ENCODE results near the gene NECAB3. TPM values are rescaled to one million over a fixed set of nuclear protein-coding genes. Genes with fewer than 3 reads are reported as not detected.
"Not testable (repeated sequence)": the region's sequence is repeated elsewhere in the genome, so short reads cannot be mapped to it uniquely, and the experiment has no call there.

Gene NECAB3
- total and polyA plus RNA-seq, 2 of the 13 experiments (the other 11 are each of a cell fraction or from before 2014, with no cell fraction given): 61.5 to 65.5 TPM

- H3K27ac ChIP-seq (ENCODE audit: extremely low read length, insufficient read depth, low read length); H3K27me3 ChIP-seq (ENCODE audit: control insufficient read depth in 1 of 2, insufficient read depth in 2 of 2, low read length in 2 of 2); CTCF ChIA-PET (ENCODE audit: low intra/inter-chr PET ratio, low total read pairs); H3K9me3 ChIP-seq (ENCODE audit: low read length); H3K79me2 ChIP-seq (ENCODE audit: insufficient read depth, low read length); intact Hi-C loops (cut with micrococcal nuclease; ENCODE audit: unreplicated experiment); H4K20me1 ChIP-seq (ENCODE audit: insufficient read depth, low read length); H3K4me2 ChIP-seq (ENCODE audit: low read depth, low read length); H3K4me1 ChIP-seq (ENCODE audit: insufficient read depth, low read length); H3K9ac ChIP-seq (ENCODE audit: insufficient read depth, low read depth, low read length); H3K4me3 ChIP-seq (replicated peaks in 1 of 3; ENCODE audit: insufficient read depth in 1 of 3, low read depth in 2 of 3, low read length in 3 of 3); H2AFZ ChIP-seq (ENCODE audit: low read length); DNase-seq (ENCODE audit: low spot score); FAIRE-seq; BruUV-seq (replicated peaks); ATAC-seq: not testable (repeated sequence)
- POLR2A ChIA-PET: interaction anchor here (2.2 kb wide), 1 partner anchor 157 kb away, joined by 8 read pairs; the partner anchor contains the start of gene CBFA2T2
- TF ChIP-seq, protein P1, sequence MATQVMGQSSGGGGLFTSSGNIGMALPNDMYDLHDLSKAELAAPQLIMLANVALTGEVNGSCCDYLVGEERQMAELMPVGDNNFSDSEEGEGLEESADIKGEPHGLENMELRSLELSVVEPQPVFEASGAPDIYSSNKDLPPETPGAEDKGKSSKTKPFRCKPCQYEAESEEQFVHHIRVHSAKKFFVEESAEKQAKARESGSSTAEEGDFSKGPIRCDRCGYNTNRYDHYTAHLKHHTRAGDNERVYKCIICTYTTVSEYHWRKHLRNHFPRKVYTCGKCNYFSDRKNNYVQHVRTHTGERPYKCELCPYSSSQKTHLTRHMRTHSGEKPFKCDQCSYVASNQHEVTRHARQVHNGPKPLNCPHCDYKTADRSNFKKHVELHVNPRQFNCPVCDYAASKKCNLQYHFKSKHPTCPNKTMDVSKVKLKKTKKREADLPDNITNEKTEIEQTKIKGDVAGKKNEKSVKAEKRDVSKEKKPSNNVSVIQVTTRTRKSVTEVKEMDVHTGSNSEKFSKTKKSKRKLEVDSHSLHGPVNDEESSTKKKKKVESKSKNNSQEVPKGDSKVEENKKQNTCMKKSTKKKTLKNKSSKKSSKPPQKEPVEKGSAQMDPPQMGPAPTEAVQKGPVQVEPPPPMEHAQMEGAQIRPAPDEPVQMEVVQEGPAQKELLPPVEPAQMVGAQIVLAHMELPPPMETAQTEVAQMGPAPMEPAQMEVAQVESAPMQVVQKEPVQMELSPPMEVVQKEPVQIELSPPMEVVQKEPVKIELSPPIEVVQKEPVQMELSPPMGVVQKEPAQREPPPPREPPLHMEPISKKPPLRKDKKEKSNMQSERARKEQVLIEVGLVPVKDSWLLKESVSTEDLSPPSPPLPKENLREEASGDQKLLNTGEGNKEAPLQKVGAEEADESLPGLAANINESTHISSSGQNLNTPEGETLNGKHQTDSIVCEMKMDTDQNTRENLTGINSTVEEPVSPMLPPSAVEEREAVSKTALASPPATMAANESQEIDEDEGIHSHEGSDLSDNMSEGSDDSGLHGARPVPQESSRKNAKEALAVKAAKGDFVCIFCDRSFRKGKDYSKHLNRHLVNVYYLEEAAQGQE (IDR thresholded peaks at IDR 0.05; ENCODE audit: borderline replicate concordance in 1 of 2, low read depth in 1 of 2, low read length in 2 of 2): peak; percentile 42 to 90
- TF ChIP-seq RBM22 (optimal IDR thresholded peaks at IDR 0.05; ENCODE audit: low read length): peak; percentile 48
- TF ChIP-seq, protein P2, sequence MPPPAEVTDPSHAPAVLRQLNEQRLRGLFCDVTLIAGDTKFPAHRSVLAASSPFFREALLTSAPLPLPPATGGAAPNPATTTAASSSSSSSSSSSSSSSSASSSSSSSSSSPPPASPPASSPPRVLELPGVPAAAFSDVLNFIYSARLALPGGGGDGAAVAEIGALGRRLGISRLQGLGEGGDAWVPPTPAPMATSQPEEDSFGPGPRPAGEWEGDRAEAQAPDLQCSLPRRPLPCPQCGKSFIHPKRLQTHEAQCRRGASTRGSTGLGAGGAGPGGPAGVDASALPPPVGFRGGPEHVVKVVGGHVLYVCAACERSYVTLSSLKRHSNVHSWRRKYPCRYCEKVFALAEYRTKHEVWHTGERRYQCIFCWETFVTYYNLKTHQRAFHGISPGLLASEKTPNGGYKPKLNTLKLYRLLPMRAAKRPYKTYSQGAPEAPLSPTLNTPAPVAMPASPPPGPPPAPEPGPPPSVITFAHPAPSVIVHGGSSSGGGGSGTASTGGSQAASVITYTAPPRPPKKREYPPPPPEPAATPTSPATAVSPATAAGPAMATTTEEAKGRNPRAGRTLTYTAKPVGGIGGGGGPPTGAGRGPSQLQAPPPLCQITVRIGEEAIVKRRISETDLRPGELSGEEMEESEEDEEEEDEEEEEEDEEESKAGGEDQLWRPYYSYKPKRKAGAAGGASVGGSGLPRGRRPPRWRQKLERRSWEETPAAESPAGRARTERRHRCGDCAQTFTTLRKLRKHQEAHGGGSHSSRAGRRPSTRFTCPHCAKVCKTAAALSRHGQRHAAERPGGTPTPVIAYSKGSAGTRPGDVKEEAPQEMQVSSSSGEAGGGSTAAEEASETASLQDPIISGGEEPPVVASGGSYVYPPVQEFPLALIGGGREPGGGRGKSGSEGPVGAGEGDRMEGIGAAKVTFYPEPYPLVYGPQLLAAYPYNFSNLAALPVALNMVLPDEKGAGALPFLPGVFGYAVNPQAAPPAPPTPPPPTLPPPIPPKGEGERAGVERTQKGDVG (CRISPR knock-in tag; IDR thresholded peaks at IDR 0.05; ENCODE audit: borderline replicate concordance): 0 out of 2 replicates have a peak, but pooled peaks have one; percentile 42
- peak; percentile 67; the same call in 1 of the 2 replicates for TF ChIP-seq MIER2 (CRISPR knock-in tag; IDR thresholded peaks at IDR 0.05)
- WGBS (ENCODE audit: low lambda C conversion rate): 97% methylated on average over 14 of the region's 14 CpGs
- H3K36me3 ChIP-seq (replicated peaks in 1 of 2; ENCODE audit: control insufficient read depth in 1 of 2, insufficient read depth in 2 of 2, low read length in 2 of 2): peaks cover 20 to 31% of the 10 kb centered on the region in 2 experiments
- in situ Hi-C loops (cut with HindIII; ENCODE audit: extremely low pct_ligation_motif_present, low pct_unique_long_range_greater_than_20kb): loop anchor here (10.0 kb wide), 1 partner anchor 132 kb away; no protein-coding TSS in a partner anchor
Measured at GRCh38 chr20:33646959-33647602, 27.1 kb downstream of the NECAB3 start.
